ENCODE data around the gene SYT7.

- no peak for TF ChIP-seq POLR2A (IDR thresholded peaks at IDR 0.05)
- TF ChIP-seq, protein P1, sequence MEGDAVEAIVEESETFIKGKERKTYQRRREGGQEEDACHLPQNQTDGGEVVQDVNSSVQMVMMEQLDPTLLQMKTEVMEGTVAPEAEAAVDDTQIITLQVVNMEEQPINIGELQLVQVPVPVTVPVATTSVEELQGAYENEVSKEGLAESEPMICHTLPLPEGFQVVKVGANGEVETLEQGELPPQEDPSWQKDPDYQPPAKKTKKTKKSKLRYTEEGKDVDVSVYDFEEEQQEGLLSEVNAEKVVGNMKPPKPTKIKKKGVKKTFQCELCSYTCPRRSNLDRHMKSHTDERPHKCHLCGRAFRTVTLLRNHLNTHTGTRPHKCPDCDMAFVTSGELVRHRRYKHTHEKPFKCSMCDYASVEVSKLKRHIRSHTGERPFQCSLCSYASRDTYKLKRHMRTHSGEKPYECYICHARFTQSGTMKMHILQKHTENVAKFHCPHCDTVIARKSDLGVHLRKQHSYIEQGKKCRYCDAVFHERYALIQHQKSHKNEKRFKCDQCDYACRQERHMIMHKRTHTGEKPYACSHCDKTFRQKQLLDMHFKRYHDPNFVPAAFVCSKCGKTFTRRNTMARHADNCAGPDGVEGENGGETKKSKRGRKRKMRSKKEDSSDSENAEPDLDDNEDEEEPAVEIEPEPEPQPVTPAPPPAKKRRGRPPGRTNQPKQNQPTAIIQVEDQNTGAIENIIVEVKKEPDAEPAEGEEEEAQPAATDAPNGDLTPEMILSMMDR (IDR thresholded peaks at IDR 0.05) = peak in 2 of 4 experiments; percentile 6 to 16
Measured at GRCh38 chr11:61580271-61580888, 496 bp downstream of the SYT7 start.
